Progenitor cell of endocrine pancreas (in vitro differentiated cells): ENCODE measurements around the gene PPM1J. TPM values are rescaled to one million over a fixed set of nuclear protein-coding genes. Genes with fewer than 3 reads are reported as not detected.

ENCODE experiments used
- DNase-seq: peaks from one replicate; pipeline ENCODE4 v3.0.0; 2021; ENCODE audit warnings: low spot score; ENCODE audit not compliant: unreplicated experiment
- H3K27ac Mint-ChIP-seq: 2 replicates; pipeline ENCODE4 v1.8.0; 2021; ENCODE audit warnings: mild to moderate bottlenecking, moderate library complexity, mixed read lengths
- H3K27me3 Mint-ChIP-seq: 2 replicates; pipeline ENCODE4 v1.8.0; 2021; ENCODE audit warnings: mixed read lengths
- H3K36me3 Mint-ChIP-seq: 2 replicates; pipeline ENCODE4 v1.8.0; 2022; ENCODE audit warnings: mixed read lengths; ENCODE audit not compliant: insufficient read depth
- H3K4me1 Mint-ChIP-seq: 2 replicates; pipeline ENCODE4 v1.8.0; 2021; ENCODE audit warnings: low read depth, mixed read lengths
- H3K4me3 Mint-ChIP-seq: 2 replicates; pipeline ENCODE4 v1.8.0; 2021; ENCODE audit warnings: low read depth, mild to moderate bottlenecking, moderate library complexity, mixed read lengths
- H3K9me3 Mint-ChIP-seq: 2 replicates; pipeline ENCODE4 v1.8.0; 2021; ENCODE audit warnings: low read depth, mixed read lengths
- total RNA-seq: library from RNA; stranded (reverse); gene quantifications from 2 replicates; pipeline ENCODE4 v1.2.1, GENCODE V29; 2021
- TF ChIP-seq, protein P1 (sequence below): fragments of 200-600 bp; sonication (generic); IDR thresholded peaks from one replicate; pipeline ENCODE4 v1.5.0; 2021; ENCODE audit warnings: antibody characterized with exemption, mild to moderate bottlenecking; ENCODE audit not compliant: unreplicated experiment

PPM1J gene
- total RNA-seq, 1 donor from 2014 or later, result 0.43 TPM

DNA sequence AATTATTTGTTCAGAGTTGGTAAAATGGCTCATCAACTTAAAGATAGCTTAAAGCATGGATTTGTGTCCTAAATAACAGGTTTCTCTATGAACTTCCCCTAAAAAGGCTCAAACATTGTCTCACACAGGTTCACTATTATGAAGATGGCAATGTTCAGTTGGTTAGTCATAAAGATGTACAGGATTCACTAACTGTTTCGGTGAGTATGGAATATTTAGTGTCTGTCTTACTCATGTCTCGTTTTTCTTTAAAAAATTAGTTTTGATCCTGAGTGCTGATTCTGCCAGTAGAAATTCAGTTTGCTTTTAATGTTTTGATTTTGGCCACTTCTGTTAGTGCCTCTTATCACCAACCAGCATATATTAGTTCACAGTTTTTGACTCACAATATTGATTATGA, 48.2 kb downstream of the PPM1J start:
- Mint-ChIP-seq H3K9me3 (no peaks in the 10 kb centered on the region), H3K4me1 (no peaks in the 10 kb centered on the region), H3K27ac (peak overlapping the region; percentile 65), H3K27me3 (no peaks in the 10 kb centered on the region), H3K36me3 (peaks cover 37% of the 10 kb centered on the region), H3K4me3 (no peak overlapping the region)
- TF ChIP-seq, protein P1, sequence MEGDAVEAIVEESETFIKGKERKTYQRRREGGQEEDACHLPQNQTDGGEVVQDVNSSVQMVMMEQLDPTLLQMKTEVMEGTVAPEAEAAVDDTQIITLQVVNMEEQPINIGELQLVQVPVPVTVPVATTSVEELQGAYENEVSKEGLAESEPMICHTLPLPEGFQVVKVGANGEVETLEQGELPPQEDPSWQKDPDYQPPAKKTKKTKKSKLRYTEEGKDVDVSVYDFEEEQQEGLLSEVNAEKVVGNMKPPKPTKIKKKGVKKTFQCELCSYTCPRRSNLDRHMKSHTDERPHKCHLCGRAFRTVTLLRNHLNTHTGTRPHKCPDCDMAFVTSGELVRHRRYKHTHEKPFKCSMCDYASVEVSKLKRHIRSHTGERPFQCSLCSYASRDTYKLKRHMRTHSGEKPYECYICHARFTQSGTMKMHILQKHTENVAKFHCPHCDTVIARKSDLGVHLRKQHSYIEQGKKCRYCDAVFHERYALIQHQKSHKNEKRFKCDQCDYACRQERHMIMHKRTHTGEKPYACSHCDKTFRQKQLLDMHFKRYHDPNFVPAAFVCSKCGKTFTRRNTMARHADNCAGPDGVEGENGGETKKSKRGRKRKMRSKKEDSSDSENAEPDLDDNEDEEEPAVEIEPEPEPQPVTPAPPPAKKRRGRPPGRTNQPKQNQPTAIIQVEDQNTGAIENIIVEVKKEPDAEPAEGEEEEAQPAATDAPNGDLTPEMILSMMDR, result no peak
- no peak for DNase-seq

DNA sequence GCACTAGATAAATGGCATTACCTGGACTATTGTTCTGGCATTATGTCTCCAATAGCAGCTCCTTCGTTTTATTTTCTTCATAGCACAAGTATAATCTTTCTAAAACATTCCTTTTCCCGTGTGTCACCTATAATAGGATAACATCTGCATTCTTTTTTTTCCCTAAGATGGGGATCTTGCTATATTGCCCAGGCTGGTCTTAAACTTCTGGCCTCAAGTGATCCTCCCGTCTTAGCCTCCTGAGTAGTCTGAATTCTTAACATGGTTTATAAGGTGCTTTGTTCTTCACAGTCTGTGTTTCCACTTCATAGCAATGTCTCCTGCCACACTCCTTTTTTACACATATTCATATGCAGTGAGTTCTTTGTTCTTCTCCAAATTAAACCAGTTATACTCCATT, 49.3 kb downstream of the PPM1J start:
- H3K4me3 Mint-ChIP-seq, result no peak overlapping the region
- no peak for DNase-seq
- H3K27ac Mint-ChIP-seq, result no peak overlapping the region
- TF ChIP-seq, protein P1, result no peak
- H3K4me1 Mint-ChIP-seq, result no peaks in the 10 kb centered on the region
- H3K9me3 Mint-ChIP-seq, result no peaks in the 10 kb centered on the region
- no peaks in the 10 kb centered on the region for H3K27me3 Mint-ChIP-seq
- H3K36me3 Mint-ChIP-seq, result peaks cover 38% of the 10 kb centered on the region

Other genes with a start within 250 kb of the PPM1J start
- 0.77 and 1.6 TPM in 2 replicates for gene WNT2B, start 206.4 kb downstream of the PPM1J start, total RNA-seq
- 21.2 and 26.3 TPM in 2 replicates for gene ST7L, start 96.2 kb downstream of the PPM1J start, total RNA-seq
- gene CAPZA1, start 95.5 kb downstream of the PPM1J start, total RNA-seq, result 125 and 129 TPM in 2 replicates
- 128 and 137 TPM in 2 replicates for gene MOV10, start 40.7 kb downstream of the PPM1J start, total RNA-seq
- gene RHOC, start 8.2 kb downstream of the PPM1J start, total RNA-seq, result 87.3 and 97.3 TPM in 2 replicates
- 62.7 and 65.0 TPM in 2 replicates for gene SLC16A1, start 240.9 kb upstream of the PPM1J start, total RNA-seq